Activated CD8-positive, alpha-beta memory T cell treated with anti-CD3 and anti-CD28 coated beads for 4 hours (primary cell): Measurements from ENCODE around the gene CXorf49.
"Not testable (repeated sequence)": the region's sequence is repeated elsewhere in the genome, so short reads cannot be mapped to it uniquely, and the experiment has no call there.

ENCODE experiments used
- DNase-seq, 2 donors: peaks; one replicate each; pipeline ENCODE4 v3.0.0-alpha.2; 2020; ENCODE audit warnings: low read depth in 2 of 2

Gene CXorf49

GRCh38 chrX:71718185-71718584 is at the start of gene CXorf49:
Gene CXorf49 (minus strand): TSS chrX:71718285. CDS start chrX:71718151, 134 bp downstream.
- not testable (repeated sequence) for DNase-seq

- not testable (repeated sequence) for DNase-seq
Measured at GRCh38 chrX:71767134-71767533, 49.0 kb upstream of the CXorf49 start.

GRCh38 chrX:71765613-71766012 is 47.5 kb upstream of the CXorf49 start:
- not testable (repeated sequence) for DNase-seq

GRCh38 chrX:71764832-71765231 is 46.7 kb upstream of the CXorf49 start:
- DNase-seq = not testable (repeated sequence)

- DNase-seq = not testable (repeated sequence)
Measured at GRCh38 chrX:71763049-71763448, 45.0 kb upstream of the CXorf49 start, which contains the start of gene CXorf49B. Gene CXorf49B (plus strand): TSS chrX:71763349. CDS start chrX:71763424, 75 bp downstream.

- not testable (repeated sequence) for DNase-seq
Measured at GRCh38 chrX:71760688-71761281, 42.7 kb upstream of the CXorf49 start.

GRCh38 chrX:71720289-71720886 is 2.3 kb upstream of the CXorf49 start:
- DNase-seq = not testable (repeated sequence)

GRCh38 chrX:71719195-71719594 is 1.1 kb upstream of the CXorf49 start:
- DNase-seq = not testable (repeated sequence)

- DNase-seq = not testable (repeated sequence)
Measured at GRCh38 chrX:71716323-71716722, 1.8 kb downstream of the CXorf49 start.

GRCh38 chrX:71715551-71715950 is 2.5 kb downstream of the CXorf49 start:
- DNase-seq = not testable (repeated sequence)

- not testable (repeated sequence) for DNase-seq
Measured at GRCh38 chrX:71714064-71714463, 4.0 kb downstream of the CXorf49 start.

GRCh38 chrX:71702853-71703252 is 15.2 kb downstream of the CXorf49 start:
- not testable (repeated sequence) for DNase-seq

- not testable (repeated sequence) for DNase-seq
Measured at GRCh38 chrX:71699023-71699344, 19.1 kb downstream of the CXorf49 start.

GRCh38 chrX:71698299-71699022 is 19.6 kb downstream of the CXorf49 start:
- DNase-seq = not testable (repeated sequence)

GRCh38 chrX:71697466-71698298 is 20.4 kb downstream of the CXorf49 start:
- not testable (repeated sequence) for DNase-seq

GRCh38 chrX:71696641-71697465 is 21.2 kb downstream of the CXorf49 start:
- DNase-seq = not testable (repeated sequence)

GRCh38 chrX:71679575-71680207 is 38.4 kb downstream of the CXorf49 start:
- no peak for DNase-seq

- DNase-seq = not testable (repeated sequence)
Measured at GRCh38 chrX:71677195-71677594, 40.9 kb downstream of the CXorf49 start.

- DNase-seq = not testable (repeated sequence)
Measured at GRCh38 chrX:71676068-71676795, 41.9 kb downstream of the CXorf49 start.

GRCh38 chrX:71675636-71676035 is 42.4 kb downstream of the CXorf49 start:
- DNase-seq = not testable (repeated sequence)
